ENCODE data around the gene DBP.
A peak's percentile ranks its signal among the peaks of the same experiment; 100 is the strongest.
"Not testable (repeated sequence)": the region's sequence is repeated elsewhere in the genome, so short reads cannot be mapped to it uniquely, and the experiment has no call there.

The DBP gene

GRCh38 chr19:48639483-48640375 is 2.5 kb upstream of the DBP start:
- no peak for DNase-seq (ENCODE audit: low spot score)

DNA sequence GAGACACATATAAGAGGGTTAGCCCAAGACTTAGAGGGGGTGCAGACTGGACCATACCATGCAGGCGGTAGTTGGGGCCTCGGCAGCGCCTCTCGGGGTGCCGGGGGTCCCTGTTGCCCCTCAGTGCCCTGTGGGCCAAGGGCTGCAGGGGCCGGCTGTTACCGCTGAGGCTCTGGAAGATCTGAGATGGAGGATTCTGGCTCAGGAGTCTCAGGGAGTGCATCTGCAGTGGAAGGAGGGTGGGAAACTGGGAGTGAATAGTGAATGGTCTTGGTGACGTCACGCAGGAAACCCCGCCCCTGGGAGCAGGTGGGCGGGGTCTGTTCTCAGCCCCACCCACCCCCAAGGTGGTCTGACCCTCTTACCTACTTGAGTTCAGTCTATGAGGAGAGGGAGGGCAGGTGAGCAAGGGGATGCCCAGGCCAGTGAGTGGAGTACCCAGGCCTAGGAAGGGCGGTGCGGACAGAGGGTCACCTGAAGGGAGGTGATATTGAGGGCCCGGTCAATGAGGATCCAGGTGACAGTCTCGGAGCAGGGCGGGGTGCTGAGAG is 1.7 kb upstream of the DBP start:
- DNase-seq (ENCODE audit: low spot score): no peak

DNA sequence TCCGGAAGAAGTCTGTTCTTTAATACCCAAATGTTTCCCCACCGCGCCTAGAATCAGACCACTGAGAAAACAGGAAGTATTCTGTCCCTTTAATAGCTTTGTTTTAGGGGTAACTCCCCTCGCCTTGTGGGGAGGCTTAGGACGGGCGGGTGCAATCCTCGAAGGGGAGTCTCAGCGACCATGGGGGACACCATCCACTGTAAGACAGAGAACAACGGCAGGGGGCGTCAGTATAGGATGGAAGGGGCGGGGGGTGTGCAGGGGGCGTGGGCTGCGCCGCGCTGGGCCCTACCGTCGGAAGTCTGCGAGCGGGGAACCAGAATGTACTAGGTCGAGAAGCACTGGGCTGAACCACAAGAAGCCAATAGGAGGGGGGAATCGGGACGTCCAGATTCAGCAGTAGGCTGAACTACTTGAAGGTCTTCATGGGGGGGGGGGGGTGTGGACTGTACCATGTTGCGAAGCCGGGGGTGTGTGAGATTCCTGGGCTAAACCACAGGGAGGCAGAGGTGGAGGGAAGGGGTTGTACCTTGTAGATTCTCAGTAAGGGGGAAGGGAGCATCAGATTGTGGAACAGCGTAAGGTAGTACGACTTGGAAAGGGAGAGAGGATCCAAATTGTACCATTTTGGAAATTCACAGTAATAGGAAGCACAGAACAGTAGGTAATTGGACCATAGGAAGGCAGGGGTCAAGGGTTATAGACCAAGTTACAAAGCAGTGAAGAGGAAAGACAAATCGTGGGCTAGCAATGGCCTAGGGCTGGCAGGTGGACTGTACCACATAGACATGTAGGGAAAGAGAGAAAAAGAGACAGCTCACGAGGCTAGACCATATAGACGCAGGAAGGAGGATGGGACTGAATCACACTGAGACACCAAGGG is 1.0 kb upstream of the DBP start:
- DNase-seq (ENCODE audit: low spot score): peak; percentile 91

GRCh38 chr19:48637449-48637947 is 319 bp upstream of the DBP start:
- peak; percentile 100 for DNase-seq (ENCODE audit: low spot score)

DNA sequence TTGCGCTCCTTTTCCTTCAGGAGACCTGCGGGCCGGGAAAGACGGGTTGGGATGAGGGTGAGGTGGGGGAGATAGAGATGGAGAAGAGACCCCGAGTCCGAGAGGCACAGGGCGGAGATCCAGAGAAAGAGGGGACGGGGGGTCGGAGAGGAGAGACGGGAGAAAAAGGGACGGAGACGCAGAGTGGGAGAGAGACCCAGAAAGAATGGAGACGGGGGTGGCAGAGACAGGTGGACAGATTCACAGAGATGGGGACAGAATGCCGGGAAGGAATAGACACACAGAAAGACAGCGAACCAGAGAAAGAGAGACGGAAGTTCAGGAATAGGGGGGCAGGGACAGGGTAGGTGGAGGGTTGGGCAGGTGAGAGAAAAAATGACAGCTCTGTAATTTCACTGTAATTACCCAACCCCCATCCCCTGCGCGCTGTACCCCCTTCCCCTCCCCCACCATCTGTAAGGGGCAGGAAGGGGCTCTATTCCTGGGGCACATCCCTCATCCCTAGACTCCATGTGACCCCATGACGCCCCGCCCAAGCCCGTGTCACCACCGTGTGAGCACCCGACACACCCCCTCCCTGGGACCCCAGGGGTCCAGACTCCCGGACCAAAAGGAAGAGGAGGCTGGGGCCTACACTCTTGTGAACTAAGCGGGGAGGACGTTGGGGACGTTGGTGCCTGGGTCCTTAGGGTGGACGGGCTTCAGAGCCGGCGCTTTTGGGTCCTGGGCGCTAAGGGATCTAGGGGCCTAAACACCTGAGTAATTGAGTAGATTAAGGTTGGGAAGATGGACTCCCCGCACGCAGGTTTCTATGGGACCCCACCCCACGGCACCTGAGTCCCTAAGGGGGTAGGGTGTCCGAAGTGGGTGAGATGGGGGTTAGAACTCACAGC is 967 bp downstream of the DBP start:
- DNase-seq (ENCODE audit: low spot score): no peak

DNA sequence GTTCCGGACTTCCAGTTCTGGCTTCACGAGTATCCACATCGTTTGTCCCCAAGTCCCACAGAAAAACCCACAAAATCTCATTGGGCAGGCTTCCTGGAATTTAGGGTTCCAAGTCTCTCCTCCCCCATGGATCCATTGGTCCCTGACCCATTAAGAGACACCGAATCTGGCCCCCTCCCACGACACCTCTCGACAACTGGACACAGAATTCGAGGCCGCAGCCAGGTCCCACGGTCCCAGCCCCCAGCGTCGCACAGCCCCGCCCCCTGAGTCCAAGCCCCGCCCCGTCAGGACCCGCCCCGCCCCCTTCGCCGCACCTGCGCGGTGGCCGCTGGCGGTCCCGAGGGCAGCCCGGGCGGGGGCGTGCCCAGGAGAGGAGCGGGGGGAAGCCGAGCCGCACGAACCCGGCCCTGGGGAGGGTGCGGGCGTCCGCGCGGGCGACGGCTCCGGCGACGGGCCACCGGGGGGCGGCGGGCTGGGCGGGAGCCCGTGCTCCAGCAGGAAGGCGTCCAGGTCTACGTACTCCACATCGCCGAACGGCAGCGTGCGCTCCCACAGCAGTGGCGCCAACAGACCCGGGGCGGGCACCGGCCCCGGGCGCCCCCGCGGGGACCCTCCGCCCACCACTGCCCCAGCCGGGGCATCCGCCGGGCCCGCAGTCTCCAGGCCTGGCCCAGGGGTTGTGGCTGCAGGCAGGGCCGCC is 1.8 kb downstream of the DBP start:
- DNase-seq (ENCODE audit: low spot score): peak; percentile 60

- DNase-seq (ENCODE audit: low spot score): peak; percentile 92
Measured at GRCh38 chr19:48634424-48635262, 2.5 kb downstream of the DBP start.

DNA sequence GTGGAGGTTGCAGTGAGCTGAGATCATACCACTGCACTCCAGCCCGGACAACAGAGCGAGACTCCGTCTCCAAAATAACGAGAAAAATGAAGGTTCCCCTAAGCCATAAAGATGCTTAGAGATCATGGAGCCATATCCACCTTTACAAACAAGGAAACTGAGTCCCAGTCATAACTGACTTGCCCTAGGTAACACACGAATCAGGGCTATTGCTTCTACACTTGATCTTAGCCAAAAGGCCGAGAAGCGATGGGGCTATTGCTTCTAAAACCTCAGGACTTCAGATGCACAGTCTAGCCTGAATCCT is 3.2 kb downstream of the DBP start:
- DNase-seq (ENCODE audit: low spot score): no peak

DNA sequence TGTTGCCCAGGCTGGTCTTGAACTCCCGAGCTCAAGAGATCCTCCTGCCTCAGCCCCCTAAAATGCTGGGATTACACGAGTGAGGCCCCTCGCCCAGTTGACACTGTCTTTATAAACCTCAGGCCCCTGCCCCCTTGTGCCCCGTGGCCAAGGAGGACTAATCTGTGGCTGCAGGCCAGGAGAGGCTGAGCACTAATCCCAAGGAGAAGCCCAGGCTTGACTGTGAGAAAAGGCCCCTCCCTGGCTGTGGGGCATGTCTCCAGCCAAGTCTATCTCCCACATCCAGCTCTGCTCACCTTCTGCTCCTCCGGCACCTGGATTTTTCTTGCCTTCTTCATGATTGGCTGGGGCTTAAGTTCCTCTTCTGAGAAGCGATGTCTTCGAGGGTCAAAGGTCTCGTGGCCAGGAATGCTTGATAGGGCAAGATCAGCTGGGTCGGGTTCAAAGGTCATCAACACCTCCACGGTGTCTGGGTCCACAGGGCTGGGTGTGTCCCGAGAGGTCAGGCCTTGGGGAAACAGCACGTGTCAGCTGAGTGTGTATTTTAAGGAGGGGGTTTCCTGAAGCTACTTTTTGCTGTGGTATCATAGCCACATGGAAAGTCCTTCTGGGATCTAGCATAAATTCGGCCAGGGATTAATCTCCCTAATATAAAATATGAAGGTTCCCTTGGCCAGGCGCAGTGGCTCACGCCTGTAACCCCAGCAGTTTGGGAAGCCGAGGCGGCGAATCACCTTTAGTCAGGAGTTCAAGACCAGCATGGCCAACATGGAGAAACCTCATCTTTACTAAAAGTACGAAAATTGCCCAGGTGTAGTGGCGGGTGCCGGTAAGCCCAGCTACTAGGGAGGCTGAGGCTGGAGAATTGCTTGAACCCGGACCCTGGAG is 3.8 kb downstream of the DBP start:
- DNase-seq (ENCODE audit: low spot score): no peak

GRCh38 chr19:48632692-48633147 is 4.5 kb downstream of the DBP start:
- DNase-seq (ENCODE audit: low spot score): no peak

- not testable (repeated sequence) for DNase-seq (ENCODE audit: low spot score)
Measured at GRCh38 chr19:48632286-48632685, 4.9 kb downstream of the DBP start.

GRCh38 chr19:48631225-48631624 is 6.0 kb downstream of the DBP start:
- DNase-seq (ENCODE audit: low spot score): no peak

DNA sequence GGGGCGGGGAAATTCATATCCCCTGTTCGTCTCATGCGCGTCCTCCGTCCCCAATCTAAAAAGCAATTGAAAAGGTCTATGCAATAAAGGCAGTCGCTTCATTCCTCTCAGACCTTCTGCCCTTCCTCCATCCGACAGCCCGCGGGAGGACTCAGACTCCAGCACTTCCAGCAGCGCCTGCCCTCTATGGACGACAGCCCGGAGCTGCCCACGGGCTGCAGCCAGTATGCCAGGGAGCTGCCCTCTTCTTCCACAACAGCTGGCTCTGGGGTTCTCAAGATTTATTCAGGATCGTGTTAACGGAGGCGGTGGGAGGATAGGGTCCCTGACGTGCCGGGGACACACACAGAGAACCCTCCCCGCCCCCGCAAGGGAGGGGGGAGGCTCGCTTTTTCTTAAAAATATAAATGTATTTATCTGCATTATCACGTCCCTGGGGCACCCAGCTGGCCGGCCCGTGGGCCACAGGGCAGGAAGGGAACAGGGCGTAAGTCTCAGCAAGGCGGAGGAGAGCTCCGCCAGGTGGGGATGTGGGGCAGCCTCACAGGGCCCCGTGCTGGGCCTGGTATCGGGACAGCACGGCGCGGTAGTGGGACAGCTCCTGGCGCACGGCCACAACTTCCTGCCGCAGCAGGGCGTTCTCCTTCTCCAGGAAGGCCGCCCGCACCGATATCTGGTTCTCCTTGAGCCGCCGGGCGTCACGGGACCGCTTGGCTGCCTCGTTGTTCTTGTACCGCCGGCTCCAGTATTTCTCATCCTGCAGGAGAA is 6.7 kb downstream of the DBP start:
- DNase-seq (ENCODE audit: low spot score): no peak

- DNase-seq (ENCODE audit: low spot score): no peak
Measured at GRCh38 chr19:48629599-48630295, 7.4 kb downstream of the DBP start.

DNA sequence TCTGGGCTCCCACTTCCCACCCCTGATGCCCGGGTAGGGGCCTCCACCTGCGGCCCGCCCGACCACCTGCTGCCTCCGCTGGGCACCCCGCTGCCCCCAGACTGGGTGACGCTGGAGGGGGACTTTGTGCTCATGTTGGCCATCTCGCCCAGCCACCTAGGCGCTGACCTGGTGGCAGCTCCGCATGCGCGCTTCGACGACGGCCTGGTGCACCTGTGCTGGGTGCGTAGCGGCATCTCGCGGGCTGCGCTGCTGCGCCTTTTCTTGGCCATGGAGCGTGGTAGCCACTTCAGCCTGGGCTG is 7.9 kb downstream of the DBP start:
- DNase-seq (ENCODE audit: low spot score): no peak

DNA sequence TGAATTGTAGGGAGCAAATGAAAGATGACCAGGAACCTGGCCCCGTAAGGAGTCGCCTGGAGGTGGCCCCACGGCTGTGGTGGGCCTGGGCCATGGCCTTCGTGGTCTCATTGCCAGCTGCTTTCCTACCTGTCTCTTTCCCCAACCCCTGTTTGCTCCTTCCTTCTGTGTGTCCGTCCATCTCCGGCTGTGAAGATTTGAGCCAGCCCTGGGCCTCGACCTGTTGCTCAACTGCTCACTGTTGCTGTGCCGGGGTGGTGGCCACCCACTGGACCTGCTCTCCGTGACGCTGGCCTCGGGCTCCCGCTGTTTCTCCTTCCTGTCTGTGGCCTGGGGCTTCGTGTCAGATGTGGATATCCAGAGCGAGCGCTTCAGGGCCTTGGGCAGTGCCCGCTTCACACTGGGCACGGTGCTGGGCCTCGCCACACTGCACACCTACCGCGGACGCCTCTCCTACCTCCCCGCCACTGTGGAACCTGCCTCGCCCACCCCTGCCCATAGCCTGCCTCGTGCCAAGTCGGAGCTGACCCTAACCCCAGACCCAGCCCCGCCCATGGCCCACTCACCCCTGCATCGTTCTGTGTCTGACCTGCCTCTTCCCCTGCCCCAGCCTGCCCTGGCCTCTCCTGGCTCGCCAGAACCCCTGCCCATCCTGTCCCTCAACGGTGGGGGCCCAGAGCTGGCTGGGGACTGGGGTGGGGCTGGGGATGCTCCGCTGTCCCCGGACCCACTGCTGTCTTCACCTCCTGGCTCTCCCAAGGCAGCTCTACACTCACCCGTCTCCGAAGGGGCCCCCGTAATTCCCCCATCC is 8.5 kb downstream of the DBP start:
- no peak for DNase-seq (ENCODE audit: low spot score)

DNA sequence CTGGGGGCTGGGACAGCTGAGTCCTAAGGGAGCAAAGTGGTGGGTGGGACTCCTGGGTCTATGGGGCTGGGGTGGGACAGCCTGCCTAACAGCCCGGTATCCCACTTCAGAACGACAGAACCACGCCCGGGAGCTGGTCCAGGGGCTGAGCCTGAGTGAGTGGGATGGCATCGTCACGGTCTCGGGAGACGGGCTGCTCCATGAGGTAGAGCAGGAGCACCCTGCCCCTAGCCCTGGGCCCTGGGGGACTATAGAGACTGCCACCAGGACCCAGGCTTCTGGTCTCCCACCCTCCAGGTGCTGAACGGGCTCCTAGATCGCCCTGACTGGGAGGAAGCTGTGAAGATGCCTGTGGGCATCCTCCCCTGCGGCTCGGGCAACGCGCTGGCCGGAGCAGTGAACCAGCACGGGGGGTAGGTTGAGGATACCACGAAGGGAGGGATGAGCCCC is 9.3 kb downstream of the DBP start:
- no peak for DNase-seq (ENCODE audit: low spot score)
